GM20431 (cell line): ENCODE results near the gene PRRT3.

Experiments
- in situ Hi-C: fragments of 300-500 bp; cut with MseI, MboI; formaldehyde crosslinking; loops from one replicate; pipeline ENCODE4 v1.15.0; 2020; ENCODE audit warnings: low sequenced_read_pairs; ENCODE audit not compliant: unreplicated experiment

The PRRT3 gene

DNA sequence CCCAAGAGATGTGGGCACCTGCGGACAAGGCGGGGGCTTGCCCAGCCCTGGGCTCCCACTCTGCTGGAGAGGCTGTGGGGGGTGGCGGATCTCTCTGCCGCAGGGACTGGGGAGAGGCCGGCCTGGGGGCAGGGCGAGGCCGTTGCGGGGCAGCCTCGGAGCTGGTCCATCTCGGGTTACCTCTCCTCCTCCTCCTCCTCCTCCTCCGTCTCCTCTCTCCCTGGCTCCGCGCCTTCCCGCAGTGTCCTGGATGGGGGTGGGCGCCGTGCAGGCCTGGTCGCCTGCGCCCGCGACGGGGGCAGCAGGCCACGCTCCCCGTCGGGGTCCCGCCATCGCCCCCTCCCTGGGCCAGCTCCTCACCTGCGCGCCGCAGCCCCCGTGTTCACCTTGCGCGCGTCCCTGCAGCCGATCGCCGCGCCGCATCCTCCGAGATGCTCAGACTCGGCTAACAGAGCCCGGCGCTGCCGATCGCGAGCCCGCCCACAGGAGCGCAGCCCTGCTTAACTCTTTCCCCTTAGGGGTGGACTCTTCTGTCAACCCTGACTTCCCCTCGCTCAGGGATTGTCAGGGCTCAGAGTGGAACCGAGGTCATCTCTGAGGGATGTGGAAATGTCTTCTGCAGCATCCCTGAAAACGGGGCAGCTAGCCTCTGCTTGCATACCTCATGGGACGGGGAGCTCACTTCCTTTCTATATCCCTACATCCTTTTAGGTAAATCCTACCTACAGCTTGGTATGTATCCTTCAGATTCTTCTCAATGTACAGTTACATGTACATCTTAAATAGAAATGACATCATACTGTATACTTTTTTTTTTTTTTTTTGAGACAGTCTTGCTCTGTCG lies at the start of gene PRRT3:
TSS of gene PRRT3 (minus strand) at position 447 of the 844 bp plus-strand sequence. CDS start 2,293 bp downstream, outside the sequence.
- in situ Hi-C loops: no loop called here

GRCh38 chr3:10000686-10001085 lies 48.5 kb upstream of the PRRT3 start:
- in situ Hi-C loops: no loop called here

GRCh38 chr3:9994086-9994844 lies 42.1 kb upstream of the PRRT3 start:
- in situ Hi-C loops: no loop called here

DNA sequence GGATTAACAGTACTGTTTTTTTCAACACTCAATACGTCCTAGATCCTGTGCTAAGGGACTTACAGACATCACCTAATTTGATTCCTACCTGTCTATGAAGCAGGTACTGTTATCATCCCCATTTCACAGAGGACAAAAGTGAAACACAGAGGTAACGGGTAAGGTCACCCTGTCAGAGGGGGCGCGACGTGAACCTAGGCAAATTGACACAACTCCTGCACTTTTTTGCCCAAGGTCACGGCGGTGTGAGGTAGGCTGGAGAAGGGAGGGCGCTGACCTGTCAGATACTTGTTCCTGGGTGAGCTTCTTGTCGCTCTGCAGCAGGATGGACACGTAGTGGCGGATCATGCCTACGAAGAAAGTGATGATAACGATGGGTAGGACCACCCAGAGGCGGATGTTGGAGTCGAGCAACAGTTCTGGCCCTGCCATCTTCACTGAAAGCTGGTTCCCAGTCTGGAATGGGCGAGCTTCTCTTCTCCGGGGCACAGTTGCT lies 34.1 kb upstream of the PRRT3 start:
- in situ Hi-C loops: no loop called here

GRCh38 chr3:9980251-9980650 lies 28.0 kb upstream of the PRRT3 start:
- in situ Hi-C loops: no loop called here

- in situ Hi-C loops: no loop called here
Measured at GRCh38 chr3:9978710-9979305, 26.6 kb upstream of the PRRT3 start.

DNA sequence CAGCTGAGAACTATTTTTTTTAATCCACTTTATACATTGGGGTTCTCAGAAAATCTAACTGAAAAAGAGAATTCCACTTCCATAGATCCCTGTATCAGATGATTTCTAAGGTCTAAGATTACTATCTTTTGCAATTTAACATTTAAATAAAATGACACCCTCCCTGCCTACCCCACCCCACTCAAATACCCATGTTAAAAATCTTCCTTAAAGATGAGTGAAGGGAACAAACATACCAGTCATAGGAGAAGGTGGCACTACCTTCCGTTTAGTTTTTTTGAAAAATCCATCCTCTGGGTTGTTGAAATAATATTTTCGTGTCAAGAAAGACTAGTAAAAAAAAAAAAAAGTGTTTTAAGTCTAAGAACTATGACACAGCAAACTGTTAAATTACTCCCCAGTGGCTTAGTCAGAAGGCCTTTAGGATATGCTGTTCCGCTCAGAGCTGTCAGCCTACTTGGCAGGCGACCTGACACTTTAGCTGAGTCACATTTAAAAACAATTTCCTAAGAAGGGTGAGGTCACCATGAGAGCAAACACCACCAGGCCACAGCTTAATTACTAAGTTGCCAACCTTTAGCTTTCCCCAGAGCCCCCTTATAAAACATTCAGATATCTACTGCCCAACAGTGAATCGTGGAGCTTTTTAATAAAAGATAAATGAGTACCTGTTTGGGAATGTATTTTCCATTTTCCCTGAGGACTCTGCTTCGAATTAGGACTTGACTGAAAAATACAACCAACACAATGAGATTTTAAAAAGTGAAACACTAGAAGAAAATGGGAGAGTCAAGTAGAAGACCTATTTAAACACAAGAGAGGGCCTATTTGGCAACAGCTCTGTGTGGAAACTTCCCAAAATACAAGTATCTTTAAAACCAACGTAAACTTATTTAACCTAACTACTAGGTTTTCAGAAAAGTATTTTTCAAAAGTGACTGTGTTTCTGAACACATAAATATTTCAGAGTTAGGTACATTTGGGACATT lies 24.8 kb upstream of the PRRT3 start:
- in situ Hi-C loops: no loop called here

DNA sequence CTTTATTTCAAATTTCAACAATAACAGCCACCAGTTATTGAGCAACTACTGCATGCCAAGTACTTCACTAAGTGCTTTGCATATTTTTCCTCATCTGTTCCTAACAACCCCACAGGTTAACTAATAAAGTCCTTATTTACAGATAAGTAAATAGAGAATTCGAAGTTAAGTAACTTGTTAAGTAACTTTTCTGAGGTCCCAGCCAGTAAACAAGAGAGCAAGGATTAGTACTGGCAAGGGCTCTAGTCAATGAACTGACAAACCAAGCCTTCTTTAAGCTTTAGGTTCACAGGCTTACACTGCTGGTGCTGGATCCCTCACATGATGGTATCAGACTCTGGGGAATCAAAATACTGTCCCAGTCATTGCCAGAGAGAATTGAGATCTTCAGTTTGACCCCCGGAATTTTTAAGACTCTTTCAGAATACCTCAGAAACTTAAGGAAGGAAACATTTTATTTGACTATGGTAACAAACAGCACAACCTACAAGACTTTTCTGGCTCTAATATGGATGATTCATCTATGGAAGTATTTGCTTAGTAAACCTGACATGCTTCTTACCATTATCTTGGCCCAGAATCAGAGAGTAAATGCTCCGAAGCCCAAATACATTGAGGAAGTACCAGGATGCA lies 17.9 kb upstream of the PRRT3 start:
- in situ Hi-C loops: no loop called here

GRCh38 chr3:9969632-9970019 lies 17.4 kb upstream of the PRRT3 start:
- in situ Hi-C loops: no loop called here

DNA sequence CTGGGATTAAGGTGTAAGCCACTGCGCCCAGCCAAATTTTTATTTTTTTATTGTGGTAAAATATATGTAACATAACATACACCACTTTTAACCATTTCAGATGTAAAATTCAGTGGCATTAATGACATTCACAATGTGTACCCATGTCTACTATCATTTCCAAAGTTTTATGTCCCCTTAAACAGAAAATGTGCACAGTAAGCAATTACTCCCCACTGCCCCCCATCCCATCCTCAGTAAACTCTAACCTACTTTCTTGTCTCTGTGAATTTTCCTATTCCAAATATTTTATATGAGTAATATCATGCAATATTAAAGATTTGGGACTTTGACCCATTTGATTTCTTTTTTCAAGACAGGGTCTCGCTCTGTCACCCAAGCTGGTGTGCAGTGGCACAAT lies 14.6 kb upstream of the PRRT3 start:
- in situ Hi-C loops: no loop called here

GRCh38 chr3:9965200-9965875 lies 13.1 kb upstream of the PRRT3 start:
- in situ Hi-C loops: no loop called here

DNA sequence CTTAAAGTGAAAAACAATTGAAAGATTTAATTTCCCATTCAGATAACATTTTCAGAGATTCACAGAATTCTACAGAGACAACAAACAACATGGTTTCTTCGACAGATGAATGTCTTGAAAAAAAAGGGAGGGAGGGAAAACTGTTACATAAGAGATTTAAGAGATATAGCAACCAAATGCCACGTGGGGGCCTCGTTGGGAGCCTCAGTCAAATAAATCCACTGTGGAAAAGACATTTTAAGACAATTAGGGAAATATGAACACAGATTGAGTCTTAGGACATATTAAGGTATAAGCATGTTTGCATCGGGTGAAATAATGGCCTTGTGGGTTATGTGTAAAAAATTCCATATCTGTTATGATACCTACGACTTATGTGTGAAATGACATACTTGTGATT lies 5.0 kb upstream of the PRRT3 start:
- in situ Hi-C loops: no loop called here

DNA sequence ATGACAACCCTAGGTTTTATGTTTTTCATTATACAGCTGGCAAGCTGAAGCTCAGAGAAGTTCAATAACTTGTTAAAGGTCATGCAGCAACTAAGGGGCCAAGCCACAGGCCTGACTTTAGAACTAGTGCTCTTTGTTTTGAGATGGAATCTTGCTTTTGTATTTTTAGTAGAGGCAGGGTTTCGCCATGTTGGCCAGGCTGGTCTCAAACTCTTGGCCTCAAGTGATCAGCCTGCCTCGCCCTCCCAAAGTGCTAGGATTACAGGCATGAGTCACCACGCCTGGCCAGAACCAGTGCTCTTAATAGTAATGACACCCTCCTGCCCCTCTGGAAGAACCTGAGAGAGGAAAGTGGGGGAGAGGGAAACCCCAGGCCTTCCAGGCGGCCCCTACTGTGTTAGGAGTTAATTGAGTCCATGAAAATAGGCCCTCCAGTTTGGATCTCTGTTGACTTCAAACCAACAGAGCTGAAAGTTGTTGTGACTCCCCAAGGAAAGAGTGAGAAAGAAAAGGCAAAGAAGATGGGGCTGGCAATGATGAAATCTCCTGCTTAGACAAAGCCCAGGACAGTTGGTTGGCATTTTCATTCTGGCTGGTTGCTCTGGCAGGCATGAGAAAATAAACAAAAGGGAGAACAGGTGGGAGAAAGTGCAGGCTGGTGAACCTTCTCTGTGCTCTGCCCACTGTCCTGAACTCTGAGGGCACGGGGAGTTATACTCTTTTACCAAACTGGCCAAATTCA lies 3.6 kb upstream of the PRRT3 start:
- in situ Hi-C loops: no loop called here

- in situ Hi-C loops: no loop called here
Measured at GRCh38 chr3:9955067-9955502, 2.9 kb upstream of the PRRT3 start.

GRCh38 chr3:9951598-9951961 lies 628 bp downstream of the PRRT3 start:
- in situ Hi-C loops: no loop called here

GRCh38 chr3:9951126-9951525 lies 1.1 kb downstream of the PRRT3 start:
- in situ Hi-C loops: no loop called here

GRCh38 chr3:9949626-9950025 lies 2.6 kb downstream of the PRRT3 start:
- in situ Hi-C loops: no loop called here

- in situ Hi-C loops: no loop called here
Measured at GRCh38 chr3:9949115-9949514, 3.1 kb downstream of the PRRT3 start.
